ENCODE results near the gene YAE1.
A peak's percentile ranks its signal among the peaks of the same experiment; 100 is the strongest.

Gene YAE1

DNA sequence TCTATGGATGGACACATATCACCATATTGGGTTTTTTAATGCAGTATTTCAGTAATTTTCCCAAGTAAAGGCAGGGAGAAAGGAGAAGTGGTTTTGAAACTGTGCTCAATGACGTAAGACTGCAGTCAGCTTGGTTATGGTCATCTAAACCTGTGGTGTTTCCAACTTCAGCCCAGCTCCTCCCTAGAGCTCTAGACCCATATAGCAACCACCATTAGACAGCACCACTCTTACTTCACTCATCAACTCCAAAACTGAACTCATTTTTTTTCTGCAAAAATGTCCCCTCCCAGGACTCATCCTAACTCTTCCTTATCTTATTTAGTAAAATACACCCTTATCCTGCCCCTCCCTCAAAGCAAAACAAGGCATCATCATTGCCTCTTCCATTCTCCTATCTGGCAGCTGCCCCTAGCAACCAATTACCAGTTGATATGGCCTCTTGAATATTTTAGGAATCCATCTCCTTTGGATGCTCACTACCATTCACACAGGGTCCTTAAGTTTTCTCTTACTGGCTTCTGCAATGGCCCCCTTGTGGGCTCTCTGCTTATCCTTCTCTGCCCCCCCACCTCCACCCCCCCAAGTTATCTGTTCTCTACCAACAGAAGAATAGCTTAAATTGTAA is 55.7 kb downstream of the YAE1 start:
- Histone ChIP-seq H3K9ac (ENCODE audit: low read length) (peak overlapping the region; percentile 97), H3K9me3 (ENCODE audit: insufficient read depth, low read length) (no peaks in the 10 kb centered on the region), H2AFZ (ENCODE audit: low read depth, low read length) (no peak overlapping the region), H3K36me3 (replicated peaks; ENCODE audit: low read depth, low read length) (peaks cover 5% of the 10 kb centered on the region), H3K4me3 (ENCODE audit: low read length) (peak overlapping the region; percentile 94), H4K20me1 (ENCODE audit: insufficient read depth, low read length) (peaks cover 23% of the 10 kb centered on the region), H3K79me2 (ENCODE audit: low read length) (peaks cover 53% of the 10 kb centered on the region), H3K4me1 (ENCODE audit: low read length) (peaks cover 40% of the 10 kb centered on the region), H3K4me2 (ENCODE audit: low read length) (peak overlapping the region; percentile 97), H3K27me3 (ENCODE audit: low read depth, low read length) (no peaks in the 10 kb centered on the region), H3K27ac (ENCODE audit: low read length) (peak overlapping the region; percentile 89)
- no peak for TF ChIP-seq EZH2phosphoT487 (IDR thresholded peaks at IDR 0.05; ENCODE audit: low read depth)
- TF ChIP-seq, protein P1, sequence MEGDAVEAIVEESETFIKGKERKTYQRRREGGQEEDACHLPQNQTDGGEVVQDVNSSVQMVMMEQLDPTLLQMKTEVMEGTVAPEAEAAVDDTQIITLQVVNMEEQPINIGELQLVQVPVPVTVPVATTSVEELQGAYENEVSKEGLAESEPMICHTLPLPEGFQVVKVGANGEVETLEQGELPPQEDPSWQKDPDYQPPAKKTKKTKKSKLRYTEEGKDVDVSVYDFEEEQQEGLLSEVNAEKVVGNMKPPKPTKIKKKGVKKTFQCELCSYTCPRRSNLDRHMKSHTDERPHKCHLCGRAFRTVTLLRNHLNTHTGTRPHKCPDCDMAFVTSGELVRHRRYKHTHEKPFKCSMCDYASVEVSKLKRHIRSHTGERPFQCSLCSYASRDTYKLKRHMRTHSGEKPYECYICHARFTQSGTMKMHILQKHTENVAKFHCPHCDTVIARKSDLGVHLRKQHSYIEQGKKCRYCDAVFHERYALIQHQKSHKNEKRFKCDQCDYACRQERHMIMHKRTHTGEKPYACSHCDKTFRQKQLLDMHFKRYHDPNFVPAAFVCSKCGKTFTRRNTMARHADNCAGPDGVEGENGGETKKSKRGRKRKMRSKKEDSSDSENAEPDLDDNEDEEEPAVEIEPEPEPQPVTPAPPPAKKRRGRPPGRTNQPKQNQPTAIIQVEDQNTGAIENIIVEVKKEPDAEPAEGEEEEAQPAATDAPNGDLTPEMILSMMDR (IDR thresholded peaks at IDR 0.05; ENCODE audit: low read depth, low read length) = no peak

All from OCI-LY3 (cell line).